AG10803 (cell line): ENCODE results near the gene IPO4.
A peak's percentile ranks its signal among the peaks of the same experiment; 100 is the strongest.

Experiments used
- DNase-seq: peaks from one replicate; pipeline ENCODE4 v3.0.0; 2010; ENCODE audit warnings: low read depth
- H3K4me3 ChIP-seq: 2 replicates; pipeline ENCODE4 v1.5.1; 2011; ENCODE audit warnings: mild to moderate bottlenecking, low read length, control low read depth
- TF ChIP-seq, protein P1 (sequence below): conservative IDR thresholded peaks from 2 replicates; pipeline ENCODE4 v1.5.1; 2011; ENCODE audit warnings: mild to moderate bottlenecking, low read length, control low read depth, inconsistent platforms

Gene IPO4

DNA sequence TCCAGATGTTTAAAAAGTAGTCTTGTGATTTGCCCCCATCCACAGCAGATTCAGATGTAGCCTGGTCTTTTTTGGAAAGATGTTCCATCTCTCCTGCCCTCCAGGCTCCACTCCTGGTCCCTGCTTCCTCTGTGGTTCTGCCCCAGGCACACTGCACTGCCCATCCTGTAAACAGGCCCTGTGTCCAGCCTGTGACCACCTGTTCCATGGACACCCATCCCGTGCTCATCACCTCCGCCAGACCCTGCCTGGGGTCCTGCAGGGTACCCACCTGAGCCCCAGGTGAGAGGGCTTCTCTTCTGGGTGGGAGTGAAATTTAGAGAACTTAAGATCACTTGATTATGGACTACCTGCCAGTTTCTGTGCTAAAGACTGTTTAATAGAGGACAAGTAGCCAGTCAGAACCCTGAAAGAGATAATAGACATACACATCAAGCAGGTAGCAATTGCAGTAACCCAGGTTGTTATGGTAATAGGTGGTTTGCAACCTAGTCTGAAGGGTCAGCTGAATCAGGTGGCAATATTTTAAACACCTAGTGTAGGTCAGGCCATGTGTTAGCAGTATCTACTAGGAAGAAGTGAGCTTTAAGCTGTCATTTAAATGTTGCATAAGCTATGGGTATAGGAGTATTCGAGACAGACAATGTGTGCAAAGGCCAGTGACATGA, 39.2 kb downstream of the IPO4 start:
- TF ChIP-seq, protein P1, sequence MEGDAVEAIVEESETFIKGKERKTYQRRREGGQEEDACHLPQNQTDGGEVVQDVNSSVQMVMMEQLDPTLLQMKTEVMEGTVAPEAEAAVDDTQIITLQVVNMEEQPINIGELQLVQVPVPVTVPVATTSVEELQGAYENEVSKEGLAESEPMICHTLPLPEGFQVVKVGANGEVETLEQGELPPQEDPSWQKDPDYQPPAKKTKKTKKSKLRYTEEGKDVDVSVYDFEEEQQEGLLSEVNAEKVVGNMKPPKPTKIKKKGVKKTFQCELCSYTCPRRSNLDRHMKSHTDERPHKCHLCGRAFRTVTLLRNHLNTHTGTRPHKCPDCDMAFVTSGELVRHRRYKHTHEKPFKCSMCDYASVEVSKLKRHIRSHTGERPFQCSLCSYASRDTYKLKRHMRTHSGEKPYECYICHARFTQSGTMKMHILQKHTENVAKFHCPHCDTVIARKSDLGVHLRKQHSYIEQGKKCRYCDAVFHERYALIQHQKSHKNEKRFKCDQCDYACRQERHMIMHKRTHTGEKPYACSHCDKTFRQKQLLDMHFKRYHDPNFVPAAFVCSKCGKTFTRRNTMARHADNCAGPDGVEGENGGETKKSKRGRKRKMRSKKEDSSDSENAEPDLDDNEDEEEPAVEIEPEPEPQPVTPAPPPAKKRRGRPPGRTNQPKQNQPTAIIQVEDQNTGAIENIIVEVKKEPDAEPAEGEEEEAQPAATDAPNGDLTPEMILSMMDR: no peak

DNA sequence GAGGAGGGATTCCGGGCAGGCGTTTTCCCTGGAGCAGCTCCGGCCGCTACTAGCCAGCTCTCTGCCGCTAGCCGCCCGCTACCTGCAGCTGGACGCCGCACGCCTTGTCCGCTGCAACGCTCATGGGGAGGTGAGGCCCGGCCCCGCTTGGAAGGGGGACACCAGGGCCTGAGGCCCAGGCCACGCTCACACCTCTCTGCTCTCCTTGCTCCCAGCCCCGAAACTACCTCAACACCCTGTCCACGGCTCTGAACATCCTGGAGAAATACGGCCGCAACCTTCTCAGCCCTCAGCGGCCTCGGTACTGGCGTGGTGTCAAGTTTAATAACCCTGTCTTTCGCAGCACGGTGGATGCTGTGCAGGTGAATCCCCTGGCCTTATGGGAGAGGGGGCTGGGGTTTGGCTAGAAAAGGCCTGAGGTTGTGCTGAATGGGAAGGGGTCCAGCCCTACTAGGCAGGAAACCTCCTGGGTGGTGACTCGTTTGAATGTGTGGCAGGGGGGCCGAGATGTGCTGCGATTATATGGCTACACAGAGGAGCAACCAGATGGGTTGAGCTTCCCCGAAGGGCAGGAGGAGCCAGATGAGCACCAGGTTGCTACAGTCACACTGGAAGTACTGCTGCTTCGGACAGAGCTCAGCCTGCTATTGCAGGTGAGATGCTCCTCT, 40.7 kb downstream of the IPO4 start:
- TF ChIP-seq, protein P1: no peak
- H3K4me3 ChIP-seq: peak overlapping the region; percentile 97
- no peak for DNase-seq

More for the DNA sequence above, 39.2 kb downstream of the IPO4 start:
- no peak overlapping the region for H3K4me3 ChIP-seq
- no peak for DNase-seq

DNA sequence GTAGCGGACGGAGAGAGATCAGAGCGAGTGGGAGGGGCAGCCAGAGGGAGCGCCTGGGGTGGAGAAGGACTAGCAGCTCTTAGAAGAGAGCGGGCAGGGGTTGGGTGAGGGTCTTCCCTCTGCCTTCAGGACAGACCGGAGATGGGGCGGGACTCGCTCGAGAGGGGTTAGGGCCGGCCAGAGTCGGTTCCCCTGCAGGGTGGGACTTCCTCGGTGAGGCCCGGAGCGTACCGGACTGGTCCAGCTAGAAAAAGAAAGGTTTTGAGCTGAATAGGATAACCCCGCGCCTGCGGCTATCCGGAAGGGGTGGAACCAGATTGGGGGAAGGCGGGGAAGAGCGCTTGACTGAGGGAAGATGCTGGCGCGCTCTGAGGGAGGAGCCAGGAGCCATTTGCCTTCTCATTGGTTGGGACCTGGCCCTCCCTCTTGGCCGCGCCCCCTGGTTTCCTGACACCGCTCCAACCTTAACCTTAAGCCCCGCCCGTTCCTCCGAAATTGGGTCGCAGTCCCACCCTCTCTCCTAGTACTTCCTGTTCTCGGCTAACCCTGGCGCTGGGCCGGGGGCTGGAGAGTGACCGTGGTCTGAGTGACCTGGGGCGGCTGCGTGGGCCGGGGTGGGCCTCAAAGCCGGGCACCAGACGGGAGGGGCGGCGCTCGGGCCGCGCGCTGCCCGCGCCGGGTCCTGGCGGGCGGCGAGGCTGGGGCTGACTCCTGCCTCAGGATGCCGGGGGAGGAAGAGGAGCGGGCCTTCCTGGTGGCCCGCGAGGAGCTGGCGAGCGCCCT, 41.4 kb downstream of the IPO4 start, which contains the start of gene RNF31:
Gene RNF31 (plus strand): TSS at position 521 of the 783 bp plus-strand sequence. CDS start 201 bp downstream, at position 722.
- peak; percentile 98 for DNase-seq

DNA sequence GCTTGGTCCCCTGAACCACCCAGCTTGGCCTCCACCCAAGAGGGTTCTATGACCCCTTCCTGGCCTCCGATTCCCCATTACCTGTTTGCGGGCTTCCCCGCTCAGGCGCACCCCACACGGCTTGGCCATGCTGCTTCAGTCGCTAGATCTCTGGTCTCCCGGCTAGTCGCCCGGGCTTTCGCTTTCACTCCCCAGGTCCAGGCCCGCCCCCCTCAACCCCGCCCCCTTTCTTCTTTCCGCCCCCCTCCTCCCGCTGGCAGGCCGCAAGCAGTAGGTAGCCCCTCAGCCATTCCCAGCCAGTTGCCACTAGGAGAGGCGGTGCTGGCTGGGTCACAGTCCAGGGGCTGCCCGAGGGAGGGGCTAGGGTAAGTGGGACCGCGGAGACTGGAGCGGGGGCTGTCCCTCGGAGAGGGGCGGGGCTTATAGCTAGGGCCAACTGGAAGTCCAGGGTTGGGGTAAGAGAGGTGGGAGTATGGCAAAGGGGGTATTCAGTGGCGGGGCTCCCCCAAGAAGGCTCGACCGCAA, 42.1 kb downstream of the IPO4 start, which contains the start of gene PSME2:
Gene PSME2 (minus strand): TSS at position 158 of the 525 bp plus-strand sequence. CDS start 29 bp downstream, at position 129.
- DNase-seq: peak; percentile 94
- H3K4me3 ChIP-seq: peak within 1 kb of the TSS; percentile 97
- TF ChIP-seq, protein P1: no peak; the same call in 1 of the 2 replicates

More for the DNA sequence above, 41.4 kb downstream of the IPO4 start, which contains the start of gene RNF31:
- peak within 1 kb of the TSS; percentile 97 for H3K4me3 ChIP-seq
- TF ChIP-seq, protein P1: no peak

DNA sequence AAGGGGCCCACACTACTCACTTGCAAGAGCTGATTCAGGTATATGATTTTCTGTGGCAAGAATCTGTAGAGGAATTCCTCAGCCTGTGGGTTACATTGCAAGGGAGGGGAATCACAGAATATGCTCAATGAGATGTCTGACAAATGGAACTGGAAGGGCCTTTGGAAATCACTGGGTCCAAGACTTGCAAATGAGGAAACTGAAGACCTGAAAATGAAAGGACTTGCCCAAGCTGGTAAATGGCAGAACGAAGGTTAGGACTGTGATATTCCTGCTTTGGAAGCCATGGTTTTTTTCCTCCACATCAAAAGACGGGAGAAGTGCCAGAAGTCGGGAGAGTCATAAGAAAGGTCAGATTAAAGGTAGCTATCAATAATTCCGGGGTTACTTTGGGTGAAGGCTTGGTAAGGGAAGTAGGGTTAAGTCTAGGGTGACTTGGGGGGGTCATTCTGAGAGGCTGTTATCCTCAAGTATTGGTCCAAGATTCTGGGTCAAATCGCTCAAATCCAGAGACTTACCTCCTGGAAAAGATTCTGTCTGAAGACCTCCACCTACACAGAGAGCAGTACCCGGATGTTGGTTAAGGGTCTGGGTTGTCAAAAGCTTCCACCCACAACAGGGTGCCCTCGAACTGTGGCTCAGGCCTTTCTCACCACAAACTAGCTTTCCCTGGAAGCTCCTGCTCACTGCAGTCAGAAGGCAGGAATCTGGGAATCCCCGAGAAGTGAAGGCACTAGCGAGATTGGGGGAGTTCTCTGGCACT, 42.7 kb downstream of the IPO4 start:
- DNase-seq: peak; percentile 53

DNA sequence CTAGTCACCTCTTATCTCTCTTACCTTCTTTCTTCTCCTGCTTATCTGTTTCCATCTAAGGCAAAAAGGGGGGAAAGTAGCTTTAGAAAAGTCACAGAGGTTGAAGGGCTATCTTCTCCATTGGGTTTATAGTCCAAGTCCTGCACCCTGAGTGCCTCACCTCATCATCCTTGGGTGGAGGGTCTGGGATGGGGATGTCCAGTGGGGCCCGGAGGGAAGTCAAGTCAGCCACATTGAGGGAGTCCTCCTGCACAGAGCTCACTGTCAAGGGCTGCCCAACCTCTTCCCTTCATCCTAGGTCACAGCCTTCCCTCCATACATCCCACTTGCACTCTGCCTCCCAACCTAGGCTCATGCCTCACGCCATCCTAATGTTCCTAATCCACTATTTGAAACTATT, 43.4 kb downstream of the IPO4 start:
- TF ChIP-seq, protein P1: no peak
- DNase-seq: no peak
- peak overlapping the region; percentile 97 for H3K4me3 ChIP-seq

More for the DNA sequence above, 42.7 kb downstream of the IPO4 start:
- H3K4me3 ChIP-seq: peak overlapping the region; percentile 97
- TF ChIP-seq, protein P1: no peak
